Pancreas (tissue), 10 donors: ENCODE data around the gene USP38. TPM values are rescaled to one million over a fixed set of nuclear protein-coding genes. Genes with fewer than 3 reads are reported as not detected.
"Not testable (repeated sequence)": the region's sequence is repeated elsewhere in the genome, so short reads cannot be mapped to it uniquely, and the experiment has no call there.

Source experiments
- ATAC-seq, 4 donors: fragments of 200-7000 bp; cut with Tn5 transposase; one replicate each; pipeline versions ENCODE4 v1.8.0 to v1.9.1; 2020; ENCODE audit warnings: mild to moderate bottlenecking in 4 of 4, moderate library complexity in 4 of 4
- DNase-seq, 6 donors: peaks; one replicate each; pipeline ENCODE4 v3.0.0-alpha.2; 2020
- FAIRE-seq: peaks from 2 replicates; lab custom pipeline; 2012; peaks lifted over from hg19 to GRCh38; lab: Jason Lieb, UNC
- H3K27ac ChIP-seq, 4 donors: fragments of 200-600 bp; sonication (generic); 1 replicate in 3 of 4; 2 replicates in 1 of 4; pipeline versions ENCODE4 v1.5.0 to v1.8.0; 2020
- H3K27me3 ChIP-seq, 4 donors: fragments of 200-600 bp; one replicate each; pipeline ENCODE4 v1.8.0; 2021
- H3K36me3 ChIP-seq, 3 donors: fragments of 200-600 bp; sonication (generic) in 1 of 3; one replicate each; pipeline versions ENCODE4 v1.5.0 to v1.8.0; 2020 to 2021
- H3K4me1 ChIP-seq, 3 donors: fragments of 200-600 bp; one replicate each; pipeline ENCODE4 v1.8.0; 2021
- H3K4me3 ChIP-seq, 4 donors: fragments of 200-600 bp; sonication (generic) in 2 of 4; one replicate each; pipeline versions ENCODE4 v1.5.0 to v1.8.0; 2020 to 2021
- H3K9me3 ChIP-seq, 4 donors: fragments of 200-600 bp; one replicate each; pipeline ENCODE4 v1.8.0; 2021
- WGBS, 2 donors: extraction: QIAGEN DNeasy Blood & Tissue Kit; methylation state at CpG; one replicate each; pipeline ENCODE4 v1.1.7; 2013; 5-methylcytosine and 5-hydroxymethylcytosine counted together
- intact Hi-C, 3 donors: fragments of 100-400 bp; cut with DNase I; formaldehyde crosslinking; loops; one replicate each; pipeline versions ENCODE4 v1.11.1 to v1.14.2; 2022
- polyA plus RNA-seq, 2 donors: library from polyadenylated mRNA; stranded (reverse); fragments of 200-250 nt; gene quantifications; one replicate each; pipeline ENCODE4 v1.2.3, GENCODE V29; 2013
- total RNA-seq, 6 donors: library from RNA; stranded (reverse); fragmentation: NEBNext Ultra II Directional in 4 of 6; extraction: Animal tissue kit (Norgen Biotek cat#: 25700) in 4 of 6; gene quantifications; one replicate each; pipeline versions ENCODE4 v1.2.1 to v1.2.4, GENCODE V29; 2021 to 2023
- TF ChIP-seq, protein P1 (sequence below), 4 donors: fragments of 200-600 bp; sonication (generic) in 3 of 4; IDR thresholded peaks; one replicate each; pipeline versions ENCODE4 v1.5.0 to v1.8.0; 2021; ENCODE audit warnings: antibody characterized with exemption in 4 of 4
- donor health status: healthy with polysubstance abuse.
- donor health status: DM: no; HTN: no; CAD: no; lungs with moderate emphysema.
- donor health status: DM: no; HTN: no; CAD: no.
- donor health status: control.
- donor health status: control.
- donor health status: Bipolar disorder and iron deficiency.
- donor health status: DM: yes; HTN: yes; CAD: no.
- donor health status: DM: no; HTN: no; CAD: no.
- donor health status: DM: no; HTN: no; CAD: no.
- donor health status: DM: yes; HTN: yes; CAD: no.

USP38 gene
- total and polyA plus RNA-seq, 8 donors, result 2.4 to 13.6 (median 8.8) TPM

DNA sequence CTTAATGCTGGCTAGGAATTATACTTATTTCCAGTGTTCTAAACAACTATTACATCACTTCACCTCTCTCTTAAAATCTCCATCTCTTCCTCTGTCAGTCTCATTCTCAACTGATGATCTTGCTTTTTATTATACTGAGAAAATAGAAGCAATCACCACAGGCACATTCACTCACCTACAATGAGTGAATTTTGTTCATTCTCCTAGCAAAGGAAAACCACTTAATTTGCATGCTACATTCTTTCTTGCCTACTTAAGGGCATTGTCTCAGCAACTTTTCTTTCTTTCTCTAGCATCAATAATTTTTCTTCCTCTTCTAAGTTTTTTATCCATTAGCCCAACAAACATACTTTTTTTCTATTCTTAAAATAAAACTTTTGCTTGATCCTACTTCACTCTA, 21.1 kb upstream of the USP38 start:
- Histone ChIP-seq H3K27ac (no peak overlapping the region), H3K4me3 (no peak overlapping the region), H3K4me1 (no peaks in the 10 kb centered on the region), H3K27me3 (no peaks in the 10 kb centered on the region), H3K36me3 (no peaks in the 10 kb centered on the region), H3K9me3 (no peaks in the 10 kb centered on the region)
- intact Hi-C loops, result no loop called here
- TF ChIP-seq, protein P1, sequence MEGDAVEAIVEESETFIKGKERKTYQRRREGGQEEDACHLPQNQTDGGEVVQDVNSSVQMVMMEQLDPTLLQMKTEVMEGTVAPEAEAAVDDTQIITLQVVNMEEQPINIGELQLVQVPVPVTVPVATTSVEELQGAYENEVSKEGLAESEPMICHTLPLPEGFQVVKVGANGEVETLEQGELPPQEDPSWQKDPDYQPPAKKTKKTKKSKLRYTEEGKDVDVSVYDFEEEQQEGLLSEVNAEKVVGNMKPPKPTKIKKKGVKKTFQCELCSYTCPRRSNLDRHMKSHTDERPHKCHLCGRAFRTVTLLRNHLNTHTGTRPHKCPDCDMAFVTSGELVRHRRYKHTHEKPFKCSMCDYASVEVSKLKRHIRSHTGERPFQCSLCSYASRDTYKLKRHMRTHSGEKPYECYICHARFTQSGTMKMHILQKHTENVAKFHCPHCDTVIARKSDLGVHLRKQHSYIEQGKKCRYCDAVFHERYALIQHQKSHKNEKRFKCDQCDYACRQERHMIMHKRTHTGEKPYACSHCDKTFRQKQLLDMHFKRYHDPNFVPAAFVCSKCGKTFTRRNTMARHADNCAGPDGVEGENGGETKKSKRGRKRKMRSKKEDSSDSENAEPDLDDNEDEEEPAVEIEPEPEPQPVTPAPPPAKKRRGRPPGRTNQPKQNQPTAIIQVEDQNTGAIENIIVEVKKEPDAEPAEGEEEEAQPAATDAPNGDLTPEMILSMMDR (IDR thresholded peaks at IDR 0.05), result no peak
- FAIRE-seq (no peak), DNase-seq (no peak), ATAC-seq (no peak)

DNA sequence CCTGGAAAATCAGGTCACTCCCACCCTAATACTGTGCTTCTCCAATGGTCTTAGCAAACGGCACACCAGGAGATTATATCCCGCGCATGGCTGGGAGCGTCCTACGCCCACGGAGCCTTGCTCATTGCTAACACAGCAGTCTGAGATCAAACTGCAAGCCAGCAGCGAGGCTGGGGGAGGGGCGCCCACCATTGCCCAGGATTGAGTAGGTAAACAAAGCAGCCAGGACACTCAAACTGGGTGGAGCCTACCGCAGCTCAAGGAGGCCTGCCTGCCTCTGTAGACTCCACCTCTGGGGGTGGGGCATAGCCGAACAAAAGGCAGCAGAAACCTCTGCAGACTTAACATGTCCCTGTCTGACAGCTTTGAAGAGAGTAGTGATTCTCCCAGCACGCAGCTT, 18.0 kb upstream of the USP38 start:
- H3K4me3 ChIP-seq, ATAC-seq, H3K36me3 ChIP-seq, H3K27ac ChIP-seq, DNase-seq, H3K4me1 ChIP-seq, H3K9me3 ChIP-seq, H3K27me3 ChIP-seq, intact Hi-C loops, FAIRE-seq: not testable (repeated sequence)
- 93 to 95% methylated on average over 11 of the region's 11 CpGs for WGBS, 2 donors

DNA sequence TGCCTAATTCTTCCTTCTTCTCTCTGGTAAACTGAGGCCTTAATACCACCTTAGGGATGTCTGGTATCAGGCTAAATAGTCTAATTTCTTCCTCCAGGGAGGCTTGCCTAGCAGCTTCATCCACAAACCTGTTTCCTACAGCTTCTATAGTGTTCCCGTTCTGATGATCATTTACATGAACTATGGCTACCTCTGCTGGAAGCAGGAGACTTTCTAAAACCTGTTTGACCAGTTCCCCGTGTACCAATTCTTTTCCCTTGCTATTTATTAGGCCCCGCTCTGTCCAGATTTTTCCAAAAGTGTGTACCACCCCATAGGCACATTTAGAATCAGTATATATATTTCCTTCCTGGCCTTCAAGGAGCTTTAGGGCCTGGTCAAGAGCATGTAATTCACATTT, 5.8 kb upstream of the USP38 start:
- Histone ChIP-seq H3K36me3 (no peaks in the 10 kb centered on the region), H3K27ac (no peak overlapping the region), H3K4me1 (peaks cover 0 to 9% (median 5%) of the 10 kb centered on the region in 3 donors), H3K27me3 (no peaks in the 10 kb centered on the region), H3K4me3 (no peak overlapping the region), H3K9me3 (no peaks in the 10 kb centered on the region)
- TF ChIP-seq, protein P1 (IDR thresholded peaks at IDR 0.05), result no peak
- intact Hi-C loops, result no loop called here
- FAIRE-seq (no peak), DNase-seq (no peak), ATAC-seq (peak in 1 of 4 donors; percentile 44)
- 29 to 33% methylated on average over 3 of the region's 3 CpGs for WGBS, 2 donors

DNA sequence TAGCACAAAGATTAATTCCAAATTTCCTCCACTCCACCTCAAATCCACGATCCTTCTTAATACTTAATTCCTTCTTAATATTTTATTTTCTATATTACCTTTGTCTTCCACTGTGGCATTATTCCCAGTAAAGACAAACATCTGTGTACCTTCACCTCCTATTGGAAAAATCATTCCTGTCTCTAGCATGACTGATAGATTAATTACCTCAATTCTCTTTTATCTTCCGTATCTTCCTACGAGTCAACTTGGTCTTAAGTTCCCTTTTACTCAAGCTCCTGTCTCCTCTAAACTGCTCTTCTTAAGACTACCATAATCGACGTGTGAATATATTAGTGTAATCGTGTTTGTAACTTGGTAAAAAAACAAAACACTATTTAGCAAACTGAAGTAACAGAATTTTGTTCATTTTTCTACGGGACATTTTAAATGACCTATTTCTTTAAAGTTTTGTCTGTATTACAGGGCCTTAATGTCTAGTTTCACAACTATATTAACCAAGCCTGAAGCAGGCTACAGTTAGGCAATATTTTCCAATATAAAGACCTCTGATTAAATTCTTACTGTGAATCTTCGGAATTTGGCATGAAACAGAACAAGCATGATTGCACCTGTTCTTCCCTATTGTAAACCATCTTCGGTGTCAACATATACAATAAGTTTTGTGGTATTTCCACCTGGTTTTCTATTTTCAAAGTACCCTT, 1.1 kb upstream of the USP38 start:
- no peak for ATAC-seq
- Histone ChIP-seq H3K36me3 (no peaks in the 10 kb centered on the region), H3K27ac (peak overlapping the region; percentile 74 to 96 (median 90)), H3K27me3 (no peaks in the 10 kb centered on the region), H3K9me3 (no peaks in the 10 kb centered on the region), H3K4me3 (peak overlapping the region; percentile 83 to 92 (median 84)), H3K4me1 (peaks cover 17 to 22% (median 20%) of the 10 kb centered on the region in 3 donors)
- intact Hi-C loops, result no loop called here
- TF ChIP-seq, protein P1 (IDR thresholded peaks at IDR 0.05), result no peak
- WGBS, 2 donors, result 6 to 11% methylated on average over 9 of the region's 9 CpGs
- no peak for DNase-seq
- no peak for FAIRE-seq

DNA sequence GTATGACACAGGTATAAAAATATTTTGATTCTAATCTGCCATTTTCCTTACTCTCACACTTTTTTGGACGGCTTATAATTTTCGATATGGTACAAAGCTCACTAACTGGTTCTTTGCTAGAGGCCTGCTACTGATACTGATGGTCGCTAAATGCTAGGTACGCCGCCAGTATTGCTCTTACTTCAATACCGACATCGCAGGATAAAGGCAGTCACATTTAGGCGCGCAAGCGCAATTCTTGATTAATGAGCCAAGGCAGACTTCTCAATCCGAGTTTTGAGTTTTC, 557 bp upstream of the USP38 start:
- no peak for FAIRE-seq
- 0% methylated on average over 11 of the region's 11 CpGs for WGBS, 2 donors
- H3K27ac ChIP-seq, result peak overlapping the region; percentile 74 to 96 (median 90)
- intact Hi-C loops, result no loop called here
- H3K27me3 ChIP-seq, result no peaks in the 10 kb centered on the region
- peak; percentile 6 to 27 (median 22) for ATAC-seq
- no peak for DNase-seq
- H3K36me3 ChIP-seq, result no peaks in the 10 kb centered on the region
- peaks cover 22 to 27% (median 23%) of the 10 kb centered on the region in 3 donors for H3K4me1 ChIP-seq
- TF ChIP-seq, protein P1 (IDR thresholded peaks at IDR 0.05), result no peak
- peak overlapping the region; percentile 83 to 92 (median 84) for H3K4me3 ChIP-seq
- H3K9me3 ChIP-seq, result no peaks in the 10 kb centered on the region
